ENCODE results near the gene SEZ6L2.
A peak's percentile ranks its signal among the peaks of the same experiment; 100 is the strongest.
"Not testable (repeated sequence)": the region's sequence is repeated elsewhere in the genome, so short reads cannot be mapped to it uniquely, and the experiment has no call there.

SEZ6L2 gene

GRCh38 chr16:29889372-29889771 is 10.0 kb downstream of the SEZ6L2 start:
- not testable (repeated sequence) for DNase-seq (ENCODE audit: low read depth)

- DNase-seq (ENCODE audit: low read depth) = peak; percentile 26
Observed at GRCh38 chr16:29883987-29884386, 15.4 kb downstream of the SEZ6L2 start.

GRCh38 chr16:29881050-29881449 is 18.3 kb downstream of the SEZ6L2 start:
- DNase-seq (ENCODE audit: low read depth) = no peak

GRCh38 chr16:29878172-29878571 is 21.2 kb downstream of the SEZ6L2 start:
- no peak for DNase-seq (ENCODE audit: low read depth)

- DNase-seq (ENCODE audit: low read depth) = peak; percentile 71
Observed at GRCh38 chr16:29877266-29877961, 21.9 kb downstream of the SEZ6L2 start.

- no peak for DNase-seq (ENCODE audit: low read depth)
Observed at GRCh38 chr16:29876594-29877249, 22.6 kb downstream of the SEZ6L2 start.

GRCh38 chr16:29876217-29876593 is 23.1 kb downstream of the SEZ6L2 start:
- no peak for DNase-seq (ENCODE audit: low read depth)

GRCh38 chr16:29875206-29875605 is 24.1 kb downstream of the SEZ6L2 start:
- DNase-seq (ENCODE audit: low read depth) = no peak

- no peak for DNase-seq (ENCODE audit: low read depth)
Observed at GRCh38 chr16:29873319-29873718, 26.0 kb downstream of the SEZ6L2 start.

GRCh38 chr16:29871822-29872546 is 27.4 kb downstream of the SEZ6L2 start:
- no peak for DNase-seq (ENCODE audit: low read depth)

- not testable (repeated sequence) for DNase-seq (ENCODE audit: low read depth)
Observed at GRCh38 chr16:29869067-29869466, 30.3 kb downstream of the SEZ6L2 start.

GRCh38 chr16:29868396-29869009 is 30.8 kb downstream of the SEZ6L2 start:
- DNase-seq (ENCODE audit: low read depth) = no peak

GRCh38 chr16:29864205-29864604 is 35.1 kb downstream of the SEZ6L2 start:
- no peak for DNase-seq (ENCODE audit: low read depth)

- no peak for DNase-seq (ENCODE audit: low read depth)
Observed at GRCh38 chr16:29863669-29863984, 35.7 kb downstream of the SEZ6L2 start.

- DNase-seq (ENCODE audit: low read depth) = peak; percentile 98
Observed at GRCh38 chr16:29862884-29863668, 36.3 kb downstream of the SEZ6L2 start, which contains the start of gene CDIPT. Gene CDIPT, minus strand, starts transcription at chr16:29863226. Its CDS starts 369 bp downstream, at chr16:29862857.

GRCh38 chr16:29862383-29862883 is 36.9 kb downstream of the SEZ6L2 start:
- peak; percentile 56 for DNase-seq (ENCODE audit: low read depth)

GRCh38 chr16:29860218-29860617 is 39.1 kb downstream of the SEZ6L2 start:
- no peak for DNase-seq (ENCODE audit: low read depth)

- no peak for DNase-seq (ENCODE audit: low read depth)
Observed at GRCh38 chr16:29858974-29859373, 40.4 kb downstream of the SEZ6L2 start.

GRCh38 chr16:29858149-29858849 is 41.1 kb downstream of the SEZ6L2 start:
- DNase-seq (ENCODE audit: low read depth) = no peak

GRCh38 chr16:29857133-29857760 is 42.1 kb downstream of the SEZ6L2 start:
- DNase-seq (ENCODE audit: low read depth) = peak; percentile 52
